Measurements from ENCODE around the gene ALX4.

ALX4 gene

DNA sequence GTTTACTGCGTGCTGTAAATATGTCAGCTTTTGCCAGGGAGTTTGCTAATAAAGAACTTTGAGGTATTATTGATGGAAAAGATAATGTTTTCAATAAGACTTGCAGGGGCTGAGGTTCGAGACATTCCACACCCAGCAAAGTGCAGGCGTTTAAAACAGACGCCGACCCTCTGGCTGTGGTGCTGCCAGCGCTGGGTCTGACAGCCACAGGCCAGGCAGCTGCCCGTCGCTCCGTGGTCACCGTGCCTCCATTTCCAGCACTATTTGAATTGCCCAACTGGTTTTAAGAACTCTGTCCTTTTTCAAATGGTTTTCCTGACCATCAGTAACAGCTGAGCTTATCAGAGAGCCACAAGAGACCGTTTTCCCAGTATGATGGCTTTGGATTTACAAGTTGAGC, 28.1 kb upstream of the ALX4 start:
- no peak for FAIRE-seq
- no peak for DNase-seq (ENCODE audit: extremely low spot score, insufficient read length, low read depth)

DNA sequence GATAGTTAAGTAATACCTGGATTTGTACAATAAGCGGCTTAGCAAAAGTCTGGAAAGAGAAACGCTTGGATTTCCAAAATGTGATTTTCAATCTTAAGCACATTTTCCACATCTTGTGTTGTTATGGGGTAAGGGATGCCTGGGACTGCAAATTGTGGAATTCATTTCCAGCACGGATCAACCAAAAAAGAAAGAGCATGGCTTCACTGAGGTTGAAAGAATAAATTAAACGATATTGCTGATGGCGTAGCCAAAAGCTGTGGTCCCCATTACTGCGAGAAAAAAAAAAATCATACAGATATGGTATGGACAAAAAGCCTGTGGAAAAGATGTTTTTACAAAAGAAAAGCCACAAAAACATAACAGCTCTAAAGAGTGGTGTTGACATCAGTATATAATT, 26.0 kb upstream of the ALX4 start:
- DNase-seq (ENCODE audit: extremely low spot score, insufficient read length, low read depth) (no peak), FAIRE-seq (no peak)

DNA sequence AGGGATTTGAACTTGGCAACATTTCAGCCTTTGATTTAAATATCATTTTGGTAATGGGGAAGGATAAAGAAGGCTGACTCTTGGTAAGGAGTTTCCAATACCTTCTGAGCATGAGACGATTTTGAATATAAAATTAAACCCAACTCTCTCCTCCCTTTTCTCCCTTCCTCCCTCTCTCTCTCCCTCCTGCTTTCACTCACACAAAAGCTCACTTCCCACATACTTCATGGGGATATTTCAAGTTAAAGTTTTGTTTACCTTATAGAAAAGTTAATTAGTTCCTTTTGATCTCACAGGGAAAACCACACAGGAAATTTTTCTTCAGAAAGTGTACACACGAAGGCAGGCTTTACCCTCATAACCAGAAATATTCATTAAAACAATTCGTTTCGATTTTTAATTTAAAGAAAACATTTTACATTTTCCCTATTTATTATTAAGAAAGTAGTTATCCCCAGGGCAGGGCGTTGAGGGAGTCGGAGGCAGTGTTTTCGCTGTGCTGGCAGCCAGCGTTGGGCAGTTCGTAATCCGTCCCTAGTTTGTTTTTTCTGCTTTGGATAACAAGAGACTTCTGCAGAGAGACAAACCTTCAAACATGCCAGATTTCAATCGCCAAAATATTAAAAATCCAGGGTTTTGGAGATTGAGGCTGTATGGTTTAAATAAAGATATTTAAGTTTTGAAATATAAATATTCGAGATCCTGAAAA, 25.3 kb upstream of the ALX4 start:
- DNase-seq (ENCODE audit: extremely low spot score, insufficient read length, low read depth) (no peak), FAIRE-seq (no peak)

DNA sequence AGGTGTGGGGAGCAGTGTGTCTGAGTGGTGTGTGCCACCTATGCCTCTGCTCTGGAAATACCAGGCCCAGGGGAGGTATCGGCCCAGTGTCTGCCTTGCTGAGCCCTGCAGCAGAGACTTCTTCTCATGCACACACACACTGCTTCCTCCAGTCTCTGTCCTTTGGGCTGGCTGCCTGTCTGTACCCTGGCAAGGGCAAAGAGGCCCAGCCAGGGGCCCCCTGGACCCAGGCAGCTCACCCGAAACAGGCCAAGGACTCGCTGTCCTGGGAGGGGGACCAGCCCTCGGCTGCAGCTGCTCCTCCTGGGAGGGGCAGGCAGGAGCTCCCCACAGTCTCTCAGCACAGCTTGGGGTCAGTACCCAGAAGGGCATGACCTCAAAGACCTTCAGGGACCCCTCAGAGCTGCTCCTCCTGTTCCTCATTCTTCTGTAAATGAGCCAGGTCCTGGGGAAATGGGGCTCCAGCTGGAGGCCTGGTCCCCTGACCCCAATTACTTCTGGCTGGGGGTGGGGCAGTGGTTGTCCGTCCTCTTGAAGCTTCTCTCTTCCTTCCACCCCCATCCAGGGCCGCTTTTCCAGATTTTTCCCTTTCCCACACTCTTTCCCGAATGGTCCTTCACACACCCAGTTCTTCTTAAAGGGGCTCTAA, 24.5 kb upstream of the ALX4 start:
- FAIRE-seq = no peak
- DNase-seq (ENCODE audit: extremely low spot score, insufficient read length, low read depth) = no peak

DNA sequence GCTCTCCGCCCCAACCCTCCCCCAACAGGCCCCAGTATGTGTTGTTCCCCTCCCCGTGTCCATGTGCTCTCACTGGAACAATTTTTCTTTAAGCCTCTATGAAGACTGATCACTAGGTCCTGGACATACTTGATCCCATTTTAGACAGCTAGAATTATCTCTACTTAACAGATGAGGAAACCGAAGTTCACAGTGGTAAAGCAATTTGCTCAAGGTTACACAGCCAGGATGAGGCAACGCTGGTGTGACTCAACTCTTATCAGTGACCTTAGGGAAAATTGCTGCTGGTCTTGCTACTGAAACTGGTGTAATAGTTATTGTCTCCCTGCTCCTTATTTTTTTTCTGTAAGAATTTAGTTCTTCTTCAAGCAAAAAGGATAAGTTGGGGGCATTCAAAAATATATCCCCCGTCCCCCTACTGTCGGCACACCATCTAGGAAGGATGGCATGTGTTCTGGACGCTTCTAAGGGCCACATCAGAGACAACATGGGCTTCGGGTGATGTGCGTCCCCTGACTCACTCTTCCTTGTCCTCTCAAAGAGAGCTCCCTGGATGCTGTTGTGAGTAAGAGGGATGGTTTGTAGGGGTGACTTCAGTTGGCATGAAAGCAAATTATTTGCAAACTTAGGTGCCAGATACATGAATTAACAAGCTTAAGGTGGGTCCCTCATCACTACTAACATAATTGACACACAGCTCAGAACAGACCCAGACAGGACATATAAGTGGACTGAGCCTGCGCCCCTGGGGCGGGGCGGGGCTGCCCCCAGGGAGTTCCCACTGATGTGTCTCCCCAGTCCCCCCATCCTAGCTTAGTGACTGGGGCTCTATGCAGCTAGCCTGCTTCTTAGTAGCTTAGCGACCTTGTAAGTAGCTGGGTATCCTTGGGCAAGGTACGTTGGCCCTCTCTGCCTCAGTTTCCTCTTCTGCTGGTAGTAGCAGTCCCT, 23.6 kb upstream of the ALX4 start:
- FAIRE-seq (no peak), DNase-seq (ENCODE audit: extremely low spot score, insufficient read length, low read depth) (no peak)

DNA sequence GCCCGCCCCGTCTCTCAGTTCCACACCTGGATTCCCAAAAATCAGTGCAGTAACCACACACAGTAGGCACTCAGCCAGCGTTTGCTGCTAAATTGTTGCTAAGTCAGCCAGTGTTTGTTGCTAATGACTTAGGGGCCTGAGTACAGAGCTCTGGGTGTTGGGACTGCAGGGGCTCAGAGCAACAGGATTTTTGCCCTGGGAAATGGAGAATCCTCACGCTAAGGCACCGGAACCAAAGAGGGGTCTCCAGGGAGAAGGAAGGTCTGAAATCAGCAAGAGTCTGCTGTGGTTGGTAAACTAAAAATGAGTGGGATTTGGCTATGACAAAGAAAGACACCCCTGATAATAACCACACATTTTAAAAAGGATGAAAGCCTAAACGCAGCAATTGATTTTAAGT, 22.7 kb upstream of the ALX4 start:
- DNase-seq (ENCODE audit: extremely low spot score, insufficient read length, low read depth) = no peak
- FAIRE-seq = no peak

DNA sequence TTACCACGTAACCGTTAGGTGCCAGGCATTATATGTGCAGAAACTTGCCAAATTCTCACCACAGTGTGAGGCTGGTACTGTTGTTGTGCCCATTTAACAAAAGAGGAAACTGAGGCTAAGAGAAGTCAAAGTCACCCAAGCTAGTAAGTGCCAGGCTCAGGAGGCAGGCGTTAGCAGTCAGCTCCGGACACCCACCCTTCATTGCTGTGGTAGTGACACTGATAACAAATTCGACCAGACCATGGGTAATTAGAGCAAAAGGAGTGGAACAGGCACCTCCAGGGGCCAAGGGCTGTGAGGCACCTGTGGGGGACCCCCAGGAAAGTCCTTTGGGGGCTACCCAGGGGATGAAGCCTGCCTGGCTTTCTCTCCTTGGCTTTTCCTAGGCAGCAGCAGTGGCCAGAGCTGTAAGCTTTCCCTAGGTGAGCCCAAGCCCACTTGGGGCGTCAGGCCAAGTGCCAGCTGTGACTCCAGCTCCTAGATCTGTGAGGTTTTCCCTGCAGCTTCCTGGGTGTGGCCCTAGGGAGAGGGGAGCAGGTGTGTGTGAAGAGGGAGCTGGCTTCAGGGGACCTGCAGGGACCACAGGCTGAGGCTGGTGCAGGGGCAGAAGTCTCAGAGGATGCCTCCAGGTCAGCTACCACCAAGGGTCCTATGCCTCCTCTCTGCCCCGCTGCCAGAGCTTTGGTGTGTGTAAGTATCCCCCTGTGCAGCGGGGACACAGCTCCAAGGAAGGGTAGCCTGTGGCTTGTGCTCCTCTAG, 19.7 kb upstream of the ALX4 start:
- no peak for FAIRE-seq
- no peak for DNase-seq (ENCODE audit: extremely low spot score, insufficient read length, low read depth)

DNA sequence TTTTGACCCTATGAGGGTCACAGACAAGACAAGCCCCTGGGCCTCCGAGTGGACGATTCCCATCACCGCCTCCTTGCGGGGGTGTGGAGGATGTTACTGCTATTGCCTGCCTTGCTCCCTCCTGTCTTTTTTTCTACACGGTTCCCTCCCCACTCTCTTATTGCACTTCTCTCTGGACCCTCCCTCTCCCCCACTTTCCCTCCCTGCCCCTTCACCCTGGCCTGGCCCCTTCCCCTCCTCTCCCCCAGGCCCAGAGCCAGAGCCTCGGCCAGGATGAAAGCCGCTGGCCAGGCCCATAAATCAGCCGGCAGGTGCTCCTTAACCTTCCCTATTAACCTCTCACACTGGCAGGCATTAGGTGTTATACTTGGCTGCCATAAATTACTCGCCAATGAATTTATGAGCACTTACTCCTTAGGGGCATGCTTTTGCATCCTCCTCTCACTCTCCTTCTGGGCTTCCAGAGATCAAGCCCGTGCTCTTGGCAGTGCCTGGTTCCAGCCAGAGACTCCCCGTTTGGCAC, 18.3 kb upstream of the ALX4 start:
- DNase-seq (ENCODE audit: extremely low spot score, insufficient read length, low read depth) (no peak), FAIRE-seq (no peak)

DNA sequence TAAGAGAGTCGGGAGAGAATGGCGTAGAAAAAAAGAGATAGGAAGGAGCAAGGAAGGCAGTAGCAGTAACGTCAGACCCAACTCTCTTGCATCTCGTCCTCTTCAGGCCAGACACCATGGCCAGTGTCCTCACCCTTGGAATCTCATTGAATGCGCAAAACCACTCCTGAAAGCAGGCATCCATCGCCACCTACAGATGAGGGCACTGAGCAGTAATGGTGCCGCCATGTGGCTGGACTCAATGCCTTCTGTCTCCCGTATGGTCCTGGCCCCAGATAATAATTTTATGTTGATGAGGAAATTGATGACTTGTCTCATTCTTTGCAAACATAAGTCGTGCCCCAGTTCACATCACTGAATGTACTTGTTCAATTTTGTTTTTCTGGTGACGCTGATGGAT, 17.8 kb upstream of the ALX4 start:
- FAIRE-seq = no peak
- DNase-seq (ENCODE audit: extremely low spot score, insufficient read length, low read depth) = no peak

DNA sequence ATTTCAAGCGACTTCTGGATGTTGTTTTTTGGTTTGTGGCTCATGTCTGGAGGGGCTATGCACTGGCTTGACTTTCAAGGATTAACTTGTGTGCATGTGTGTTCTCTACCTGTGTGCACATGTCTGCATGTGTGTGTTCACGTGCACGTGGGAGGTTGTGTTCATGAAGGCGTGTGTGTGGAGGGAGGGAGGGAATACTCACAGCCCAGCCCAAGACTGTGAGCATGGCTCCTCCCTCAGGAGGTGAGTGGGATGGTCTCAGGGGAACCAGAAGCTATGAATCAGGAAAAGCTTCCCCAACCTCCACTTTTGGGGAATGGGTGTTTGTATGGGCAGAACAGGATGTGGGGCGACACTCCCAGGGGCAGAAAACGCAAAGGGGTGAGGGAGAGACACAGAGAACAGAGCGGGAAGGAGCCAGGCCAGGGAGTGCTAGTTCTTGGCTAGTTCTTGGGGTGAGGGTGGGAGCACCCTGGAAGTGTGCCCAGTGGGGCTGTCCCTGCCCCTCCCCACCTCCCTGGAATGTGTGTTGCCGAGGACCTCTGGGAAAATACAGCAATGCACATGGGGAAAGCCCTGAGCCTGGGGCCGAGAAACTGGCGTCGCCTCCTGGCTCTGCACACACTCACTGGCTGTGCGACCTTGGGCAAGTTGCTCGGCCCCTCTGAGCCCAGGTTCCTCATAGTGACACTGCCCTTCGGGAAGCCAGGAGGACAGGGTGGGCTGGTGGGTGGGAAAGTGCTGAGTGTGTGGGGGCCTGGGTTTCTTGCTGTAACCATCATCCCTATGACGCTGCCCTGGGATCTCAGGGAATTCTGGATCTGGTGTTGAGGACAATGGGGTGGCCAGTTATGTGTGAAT, 16.9 kb upstream of the ALX4 start:
- DNase-seq (ENCODE audit: extremely low spot score, insufficient read length, low read depth) (no peak), FAIRE-seq (no peak)

DNA sequence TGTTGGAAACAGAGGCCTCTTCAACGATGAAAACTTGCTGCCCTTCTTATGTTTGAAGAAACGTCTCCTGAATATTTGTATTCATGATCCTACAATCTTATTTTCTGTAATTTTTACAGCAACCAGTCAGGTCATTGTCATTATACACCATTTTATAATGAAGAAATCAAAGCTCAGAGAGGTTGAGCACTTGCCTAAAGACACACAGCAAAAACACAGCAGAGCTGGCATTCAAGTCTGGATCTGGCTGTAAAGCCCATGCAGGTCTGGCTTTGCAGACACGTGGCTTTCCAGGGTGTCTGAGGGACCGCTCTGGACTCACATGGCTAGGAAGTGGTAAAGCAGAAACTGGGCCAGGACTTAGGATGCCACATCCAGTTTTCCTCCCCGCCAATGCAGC, 15.8 kb upstream of the ALX4 start:
- no peak for FAIRE-seq
- no peak for DNase-seq (ENCODE audit: extremely low spot score, insufficient read length, low read depth)

DNA sequence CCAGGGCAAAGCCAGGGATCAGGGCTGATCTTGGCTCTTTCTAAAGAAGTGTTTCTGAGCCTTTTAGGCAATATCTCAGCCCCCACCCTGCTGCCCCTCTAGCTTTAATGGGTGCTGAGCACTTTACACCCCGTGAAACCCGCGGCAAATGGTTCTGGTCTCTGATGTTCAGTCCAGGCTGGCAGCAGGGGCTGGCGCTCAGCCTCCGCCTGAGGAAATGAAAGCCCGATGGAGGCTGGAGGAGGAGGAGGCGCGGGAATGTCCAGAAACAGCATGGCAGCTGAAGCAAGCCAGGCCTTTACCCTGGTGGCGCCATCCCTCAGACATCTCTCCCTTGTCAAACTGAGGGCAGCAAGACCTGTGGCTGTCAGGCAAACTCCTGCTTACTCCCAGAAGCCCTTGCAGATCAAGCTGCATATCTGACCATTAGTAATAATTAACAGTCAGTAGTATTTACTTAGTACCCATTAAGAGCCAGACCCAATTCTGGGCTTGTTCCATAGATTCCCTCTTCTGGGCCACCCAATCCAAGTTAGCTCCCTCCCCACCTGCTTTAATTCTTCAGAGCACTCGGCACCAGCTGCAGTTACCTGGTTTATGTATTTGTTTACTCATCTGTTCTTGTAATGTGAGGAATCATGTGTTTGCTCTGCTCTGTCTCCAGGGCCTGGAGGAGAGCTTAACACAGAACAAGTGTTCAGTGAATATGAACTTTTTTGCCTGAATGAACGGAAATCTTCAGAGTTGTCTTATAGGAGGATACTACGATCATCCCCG, 15.0 kb upstream of the ALX4 start:
- no peak for DNase-seq (ENCODE audit: extremely low spot score, insufficient read length, low read depth)
- no peak for FAIRE-seq

DNA sequence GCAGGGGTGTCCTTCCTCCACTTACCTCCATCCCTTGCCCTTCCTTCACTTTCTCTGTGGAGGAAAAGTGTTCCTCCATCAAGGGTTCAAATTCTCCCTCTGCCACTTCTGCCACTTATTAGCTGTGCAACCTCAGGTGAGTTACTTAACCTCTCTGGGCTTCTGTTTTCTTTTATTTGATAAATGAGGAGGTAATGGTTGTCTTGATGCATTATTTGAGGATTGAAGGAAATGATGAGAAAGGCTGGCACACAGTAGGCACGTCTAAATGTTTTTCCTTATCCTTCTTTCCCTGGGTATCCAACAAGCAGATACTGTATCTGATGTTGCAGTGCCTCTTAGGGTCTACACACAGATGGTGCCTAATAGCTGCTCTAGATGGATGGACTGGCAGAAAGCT, 14.3 kb upstream of the ALX4 start:
- no peak for DNase-seq (ENCODE audit: extremely low spot score, insufficient read length, low read depth)
- FAIRE-seq = no peak

DNA sequence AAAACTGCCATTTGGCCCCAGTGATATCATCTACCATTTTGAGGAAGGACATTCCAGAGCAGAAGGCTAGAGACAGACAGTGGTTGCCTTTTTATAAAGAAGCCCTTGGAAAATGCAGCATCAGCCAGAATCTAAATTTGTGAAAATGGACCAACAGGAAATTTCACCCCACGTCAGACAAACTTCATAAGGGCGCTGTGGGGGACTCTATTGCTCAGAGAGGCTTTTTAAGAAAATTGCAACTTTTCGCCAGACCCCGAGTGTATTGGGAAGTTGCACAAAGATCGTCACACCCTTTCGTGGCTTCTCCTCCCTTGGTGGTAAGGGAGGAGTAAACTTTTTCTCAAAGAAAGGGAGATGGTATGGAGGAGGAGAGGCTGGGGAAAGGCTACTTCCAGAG, 12.3 kb upstream of the ALX4 start:
- FAIRE-seq = no peak
- no peak for DNase-seq (ENCODE audit: extremely low spot score, insufficient read length, low read depth)

DNA sequence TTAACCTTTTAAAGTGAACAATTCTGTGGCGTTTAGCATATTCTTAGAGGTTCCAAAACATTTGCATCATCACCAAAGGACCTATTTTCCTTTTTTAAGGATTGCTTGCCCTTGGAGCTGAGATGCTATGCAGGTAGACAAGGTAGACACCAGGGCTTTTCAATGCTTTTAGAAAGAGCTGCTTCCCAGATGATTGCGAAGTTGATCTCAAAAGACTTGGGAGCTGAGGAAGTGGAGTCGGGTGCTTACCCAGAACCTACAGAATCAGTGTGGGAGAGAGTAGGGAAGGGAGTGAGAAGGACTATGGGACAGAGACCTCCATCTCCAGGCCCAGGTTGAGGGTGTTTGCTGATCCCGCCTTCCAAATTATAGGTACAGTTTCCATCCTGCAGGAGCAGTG, 11.1 kb upstream of the ALX4 start:
- DNase-seq (ENCODE audit: extremely low spot score, insufficient read length, low read depth) (no peak), FAIRE-seq (no peak)

DNA sequence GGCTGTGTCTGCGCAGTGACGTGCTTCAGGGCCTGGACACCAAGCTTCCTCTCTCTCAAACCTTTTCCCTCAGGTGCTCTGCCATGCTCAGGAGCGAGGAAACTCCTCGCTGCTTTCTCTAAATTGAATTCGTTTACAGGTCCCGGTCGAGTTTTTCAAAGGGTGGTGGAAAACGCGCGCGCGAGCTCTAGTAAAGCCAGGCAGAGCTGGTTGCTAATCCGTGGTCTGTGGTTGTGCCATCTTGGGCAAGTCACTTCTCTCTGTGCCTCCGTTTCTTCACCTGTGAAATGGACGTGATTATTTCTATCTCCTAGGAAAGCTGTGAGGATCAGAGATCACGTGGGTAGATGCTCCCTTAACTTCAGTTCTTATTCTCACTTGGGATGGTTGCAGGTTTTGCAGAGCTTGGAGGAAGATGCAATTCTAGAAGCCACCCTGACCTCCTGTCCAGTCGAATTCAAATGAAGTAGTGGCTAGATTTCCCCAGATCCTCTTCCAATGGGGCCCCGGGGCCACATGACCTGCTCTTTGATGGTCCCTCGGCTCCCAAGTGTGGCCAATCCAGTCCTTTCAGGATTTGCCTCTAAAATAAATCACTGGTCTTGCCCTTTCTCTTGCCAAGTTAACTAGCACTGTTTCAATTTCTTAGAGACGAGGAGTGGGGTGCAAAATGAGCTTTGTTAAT, 10.5 kb upstream of the ALX4 start:
- no peak for FAIRE-seq
- DNase-seq (ENCODE audit: extremely low spot score, insufficient read length, low read depth) = no peak

DNA sequence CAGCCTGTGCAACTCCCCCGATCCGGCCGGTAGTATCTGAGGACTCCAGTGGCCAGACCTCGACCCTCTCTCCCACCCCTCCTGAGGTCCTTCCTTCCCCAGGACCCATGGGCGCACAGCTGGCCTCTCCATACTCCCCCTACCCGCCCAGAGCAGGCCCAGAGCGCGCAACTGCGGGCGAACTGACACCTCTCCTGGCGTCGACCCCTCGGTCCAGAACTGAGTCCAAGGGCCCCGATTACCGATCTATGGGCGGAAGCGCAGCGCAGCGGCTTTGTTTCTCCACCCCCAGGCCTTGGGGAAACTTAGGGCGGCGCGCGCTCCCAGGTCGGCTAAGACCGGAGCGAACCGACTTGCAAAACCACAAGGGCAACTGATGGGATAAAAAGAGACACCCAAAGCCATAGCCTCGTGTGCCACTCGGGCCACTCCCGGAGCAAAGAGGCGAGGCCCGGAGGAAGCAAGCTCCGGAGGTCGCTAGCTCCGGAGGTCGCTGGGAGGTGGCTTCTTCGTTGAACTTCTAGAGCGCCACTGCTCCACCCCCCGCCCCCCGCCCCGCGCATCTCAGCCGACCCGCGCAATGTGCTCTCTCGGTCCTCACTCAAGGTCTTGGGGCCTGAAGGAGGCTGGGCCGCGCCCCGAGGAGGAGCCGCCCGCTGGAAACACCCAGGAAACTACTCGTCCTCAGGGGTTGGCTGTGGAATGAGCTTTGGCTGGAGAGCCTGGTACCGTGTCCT, 9.8 kb upstream of the ALX4 start:
- FAIRE-seq (no peak), DNase-seq (ENCODE audit: extremely low spot score, insufficient read length, low read depth) (no peak)

Data from GM18507 (cell line).